HG03175 (cell line): ENCODE results near the gene CARD19.
A peak's percentile ranks its signal among the peaks of the same experiment; 100 is the strongest.

Experiments used
- ATAC-seq: cut with Tn5 transposase; IDR thresholded peaks from one replicate; pipeline ENCODE4 v1.9.1; 2021; ENCODE audit warnings: mild to moderate bottlenecking, moderate library complexity; ENCODE audit not compliant: unreplicated experiment

Gene CARD19

GRCh38 chr9:93086447-93087224 is 9.4 kb upstream of the CARD19 start:
- ATAC-seq = no peak

GRCh38 chr9:93087971-93088655 is 7.9 kb upstream of the CARD19 start:
- no peak for ATAC-seq

GRCh38 chr9:93088656-93089015 is 7.4 kb upstream of the CARD19 start:
- no peak for ATAC-seq

- ATAC-seq = no peak
Measured at GRCh38 chr9:93089024-93089423, 7.0 kb upstream of the CARD19 start.

- no peak for ATAC-seq
Measured at GRCh38 chr9:93089481-93089991, 6.5 kb upstream of the CARD19 start.

- ATAC-seq = no peak
Measured at GRCh38 chr9:93090091-93090655, 5.8 kb upstream of the CARD19 start.

- ATAC-seq = no peak
Measured at GRCh38 chr9:93091056-93091452, 5.0 kb upstream of the CARD19 start.

- ATAC-seq = no peak
Measured at GRCh38 chr9:93091453-93092081, 4.5 kb upstream of the CARD19 start.

- no peak for ATAC-seq
Measured at GRCh38 chr9:93092251-93092991, 3.6 kb upstream of the CARD19 start.

GRCh38 chr9:93093127-93093876 is 2.7 kb upstream of the CARD19 start:
- no peak for ATAC-seq

GRCh38 chr9:93093877-93094657 is 1.9 kb upstream of the CARD19 start:
- ATAC-seq = no peak

- ATAC-seq = no peak
Measured at GRCh38 chr9:93094658-93095204, 1.3 kb upstream of the CARD19 start.

GRCh38 chr9:93095205-93096130 is 549 bp upstream of the CARD19 start:
- ATAC-seq = peak; percentile 65

GRCh38 chr9:93096811-93097382 is 880 bp downstream of the CARD19 start:
- ATAC-seq = no peak

- ATAC-seq = no peak
Measured at GRCh38 chr9:93097511-93098201, 1.6 kb downstream of the CARD19 start.

GRCh38 chr9:93098236-93098946 is 2.4 kb downstream of the CARD19 start:
- ATAC-seq = no peak
